K562 (cell line): ENCODE measurements around the gene AGO1. TPM values are rescaled to one million over a fixed set of nuclear protein-coding genes. Genes with fewer than 3 reads are reported as not detected.

Source experiments
- KLF13 ChIP-seq: fragments of 450-650 bp; IDR thresholded peaks from 2 replicates; pipeline ENCODE4 v1.6.1; 2016; ENCODE audit warnings: missing genetic modification characterization, low read depth, mild to moderate bottlenecking, missing compliant biosample characterization, moderate library complexity, borderline replicate concordance
- SRSF3 ChIP-seq: fragments of 200-400 bp; formaldehyde crosslinking; IDR thresholded peaks from 2 replicates; pipeline ENCODE4 v1.6.1; 2016; ENCODE audit warnings: mild to moderate bottlenecking, low read length, moderate library complexity; ENCODE audit not compliant: insufficient read depth
- ZNF589 ChIP-seq: fragments of 200-800 bp; sonication (Bioruptor generic); IDR thresholded peaks from 2 replicates; pipeline ENCODE4 v1.6.1; 2016; ENCODE audit warnings: low read depth, missing genetic modification characterization, missing compliant biosample characterization
- polyA plus RNA-seq, 8 experiments: library from polyadenylated mRNA; depleted of rRNA in 4 of 8; stranded (reverse) in 5 of 8; unstranded in 3 of 8; fragments of >200 nt; fragmentation: Nextera tagmentation in 2 of 8; fragmentation: Illumina TruSeq in 1 of 8; extraction: Ambion mirVana in 2 of 8; extraction: Trizol in 1 of 8; gene quantifications; 2 replicates each; pipeline versions ENCODE4 v1.2.1 to v1.2.3, GENCODE V29; 2011 to 2014; ENCODE audit warnings: inconsistent platforms in 1 of 8, missing spikeins in 1 of 8
- total RNA-seq, 7 experiments: library from RNA; depleted of rRNA in 6 of 7; stranded (reverse); fragments of >200 nt in 6 of 7; fragmentation: Illumina TruSeq in 2 of 7; extraction: Trizol in 2 of 7; gene quantifications; 2 replicates each; pipeline versions ENCODE4 v1.2.1 to v1.2.3, GENCODE V29; 2011 to 2021; ENCODE audit warnings: low replicate concordance in 1 of 7
- TF ChIP-seq, protein P1 (sequence below), 2 experiments: fragments of 450-650 bp; IDR thresholded peaks; 2 replicates each; pipeline ENCODE4 v1.6.1; 2016
- TF ChIP-seq, protein P2 (sequence below): fragments of 250-450 bp; sonication (Bioruptor Pico); IDR thresholded peaks from 2 replicates; pipeline ENCODE4 v1.4.0; 2020; ENCODE audit warnings: mild to moderate bottlenecking
- TF ChIP-seq, protein P3 (sequence below): fragments of 200-600 bp; sonication (generic); IDR thresholded peaks from one replicate; pipeline ENCODE4 v1.6.1; 2012; ENCODE audit warnings: mild to moderate bottlenecking, low read depth, low read length, inconsistent platforms
- TF ChIP-seq, protein P4 (sequence below): fragments of 450-650 bp; conservative IDR thresholded peaks from 2 replicates; pipeline ENCODE4 v1.6.1; 2016; ENCODE audit warnings: missing genetic modification characterization, low read depth, mild to moderate bottlenecking, control low read depth, missing compliant biosample characterization

Gene AGO1
- total and polyA plus RNA-seq, 9 of the 15 experiments (the other 6 are each of a cell fraction or from before 2014, with no cell fraction given) = 7.3 to 64.2 (median 26.0) TPM

DNA sequence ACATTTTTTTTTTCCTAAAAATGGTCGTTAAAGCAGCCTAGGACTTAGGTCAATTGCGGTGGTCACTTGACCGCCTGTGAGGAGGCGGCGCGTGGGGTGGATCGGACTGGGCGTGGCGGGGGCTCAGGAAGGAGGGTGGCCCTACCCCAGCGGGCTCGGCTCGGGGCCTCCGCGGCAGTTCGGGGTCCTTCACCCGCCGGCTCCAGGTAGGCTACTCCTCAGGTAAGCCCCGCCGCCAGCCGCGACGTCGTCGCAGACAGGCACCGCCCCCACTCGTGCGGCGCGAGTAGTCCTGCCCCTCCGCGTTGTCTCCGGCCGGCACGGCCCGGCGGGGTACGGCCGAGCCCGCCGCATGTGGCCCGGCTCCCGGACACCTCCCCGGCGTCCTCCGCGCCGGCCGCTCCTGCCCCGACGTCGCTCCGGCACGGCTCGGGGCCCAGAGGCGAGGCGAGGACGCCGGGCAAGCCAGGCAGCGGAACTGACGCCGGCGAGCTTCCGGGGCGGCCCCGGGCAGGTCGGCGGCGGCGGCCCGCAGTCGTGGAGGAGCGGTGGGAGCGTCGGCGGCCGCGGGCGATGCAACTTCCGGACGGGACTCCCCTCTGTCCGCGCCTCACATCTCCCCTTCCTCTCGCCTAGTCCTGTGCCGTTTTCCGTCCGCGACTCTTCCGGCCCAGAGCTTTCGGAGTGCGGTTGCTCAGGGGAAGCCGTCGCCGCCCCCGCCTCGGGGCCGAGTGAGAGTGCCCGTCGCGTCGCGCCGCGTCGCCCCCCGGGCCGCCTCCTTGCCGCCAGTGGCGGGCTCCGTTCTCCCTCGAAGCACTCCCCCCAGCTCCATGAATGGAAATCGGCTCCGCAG lies 47.8 kb downstream of the AGO1 start, which contains the start of gene AGO3 (continued):
- TF ChIP-seq, protein P1, sequence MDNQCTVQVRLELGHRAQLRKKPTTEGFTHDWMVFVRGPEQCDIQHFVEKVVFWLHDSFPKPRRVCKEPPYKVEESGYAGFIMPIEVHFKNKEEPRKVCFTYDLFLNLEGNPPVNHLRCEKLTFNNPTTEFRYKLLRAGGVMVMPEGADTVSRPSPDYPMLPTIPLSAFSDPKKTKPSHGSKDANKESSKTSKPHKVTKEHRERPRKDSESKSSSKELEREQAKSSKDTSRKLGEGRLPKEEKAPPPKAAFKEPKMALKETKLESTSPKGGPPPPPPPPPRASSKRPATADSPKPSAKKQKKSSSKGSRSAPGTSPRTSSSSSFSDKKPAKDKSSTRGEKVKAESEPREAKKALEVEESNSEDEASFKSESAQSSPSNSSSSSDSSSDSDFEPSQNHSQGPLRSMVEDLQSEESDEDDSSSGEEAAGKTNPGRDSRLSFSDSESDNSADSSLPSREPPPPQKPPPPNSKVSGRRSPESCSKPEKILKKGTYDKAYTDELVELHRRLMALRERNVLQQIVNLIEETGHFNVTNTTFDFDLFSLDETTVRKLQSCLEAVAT (IDR thresholded peaks at IDR 0.05) = 0 out of 4 replicates have a peak, but pooled peaks of 1 of the 2 experiments have one; percentile 0
- TF ChIP-seq ZNF589 = peak; percentile 79; the same call in 1 of the 2 replicates
- peak; percentile 28; the same call in 1 of the 2 replicates for TF ChIP-seq KLF13 (tag)
- TF ChIP-seq, protein P2, sequence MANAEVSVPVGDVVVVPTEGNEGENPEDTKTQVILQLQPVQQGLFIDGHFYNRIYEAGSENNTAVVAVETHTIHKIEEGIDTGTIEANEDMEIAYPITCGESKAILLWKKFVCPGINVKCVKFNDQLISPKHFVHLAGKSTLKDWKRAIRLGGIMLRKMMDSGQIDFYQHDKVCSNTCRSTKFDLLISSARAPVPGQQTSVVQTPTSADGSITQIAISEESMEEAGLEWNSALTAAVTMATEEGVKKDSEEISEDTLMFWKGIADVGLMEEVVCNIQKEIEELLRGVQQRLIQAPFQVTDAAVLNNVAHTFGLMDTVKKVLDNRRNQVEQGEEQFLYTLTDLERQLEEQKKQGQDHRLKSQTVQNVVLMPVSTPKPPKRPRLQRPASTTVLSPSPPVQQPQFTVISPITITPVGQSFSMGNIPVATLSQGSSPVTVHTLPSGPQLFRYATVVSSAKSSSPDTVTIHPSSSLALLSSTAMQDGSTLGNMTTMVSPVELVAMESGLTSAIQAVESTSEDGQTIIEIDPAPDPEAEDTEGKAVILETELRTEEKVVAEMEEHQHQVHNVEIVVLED (CRISPR knock-in tag) = peak; percentile 73
- TF ChIP-seq, protein P3, sequence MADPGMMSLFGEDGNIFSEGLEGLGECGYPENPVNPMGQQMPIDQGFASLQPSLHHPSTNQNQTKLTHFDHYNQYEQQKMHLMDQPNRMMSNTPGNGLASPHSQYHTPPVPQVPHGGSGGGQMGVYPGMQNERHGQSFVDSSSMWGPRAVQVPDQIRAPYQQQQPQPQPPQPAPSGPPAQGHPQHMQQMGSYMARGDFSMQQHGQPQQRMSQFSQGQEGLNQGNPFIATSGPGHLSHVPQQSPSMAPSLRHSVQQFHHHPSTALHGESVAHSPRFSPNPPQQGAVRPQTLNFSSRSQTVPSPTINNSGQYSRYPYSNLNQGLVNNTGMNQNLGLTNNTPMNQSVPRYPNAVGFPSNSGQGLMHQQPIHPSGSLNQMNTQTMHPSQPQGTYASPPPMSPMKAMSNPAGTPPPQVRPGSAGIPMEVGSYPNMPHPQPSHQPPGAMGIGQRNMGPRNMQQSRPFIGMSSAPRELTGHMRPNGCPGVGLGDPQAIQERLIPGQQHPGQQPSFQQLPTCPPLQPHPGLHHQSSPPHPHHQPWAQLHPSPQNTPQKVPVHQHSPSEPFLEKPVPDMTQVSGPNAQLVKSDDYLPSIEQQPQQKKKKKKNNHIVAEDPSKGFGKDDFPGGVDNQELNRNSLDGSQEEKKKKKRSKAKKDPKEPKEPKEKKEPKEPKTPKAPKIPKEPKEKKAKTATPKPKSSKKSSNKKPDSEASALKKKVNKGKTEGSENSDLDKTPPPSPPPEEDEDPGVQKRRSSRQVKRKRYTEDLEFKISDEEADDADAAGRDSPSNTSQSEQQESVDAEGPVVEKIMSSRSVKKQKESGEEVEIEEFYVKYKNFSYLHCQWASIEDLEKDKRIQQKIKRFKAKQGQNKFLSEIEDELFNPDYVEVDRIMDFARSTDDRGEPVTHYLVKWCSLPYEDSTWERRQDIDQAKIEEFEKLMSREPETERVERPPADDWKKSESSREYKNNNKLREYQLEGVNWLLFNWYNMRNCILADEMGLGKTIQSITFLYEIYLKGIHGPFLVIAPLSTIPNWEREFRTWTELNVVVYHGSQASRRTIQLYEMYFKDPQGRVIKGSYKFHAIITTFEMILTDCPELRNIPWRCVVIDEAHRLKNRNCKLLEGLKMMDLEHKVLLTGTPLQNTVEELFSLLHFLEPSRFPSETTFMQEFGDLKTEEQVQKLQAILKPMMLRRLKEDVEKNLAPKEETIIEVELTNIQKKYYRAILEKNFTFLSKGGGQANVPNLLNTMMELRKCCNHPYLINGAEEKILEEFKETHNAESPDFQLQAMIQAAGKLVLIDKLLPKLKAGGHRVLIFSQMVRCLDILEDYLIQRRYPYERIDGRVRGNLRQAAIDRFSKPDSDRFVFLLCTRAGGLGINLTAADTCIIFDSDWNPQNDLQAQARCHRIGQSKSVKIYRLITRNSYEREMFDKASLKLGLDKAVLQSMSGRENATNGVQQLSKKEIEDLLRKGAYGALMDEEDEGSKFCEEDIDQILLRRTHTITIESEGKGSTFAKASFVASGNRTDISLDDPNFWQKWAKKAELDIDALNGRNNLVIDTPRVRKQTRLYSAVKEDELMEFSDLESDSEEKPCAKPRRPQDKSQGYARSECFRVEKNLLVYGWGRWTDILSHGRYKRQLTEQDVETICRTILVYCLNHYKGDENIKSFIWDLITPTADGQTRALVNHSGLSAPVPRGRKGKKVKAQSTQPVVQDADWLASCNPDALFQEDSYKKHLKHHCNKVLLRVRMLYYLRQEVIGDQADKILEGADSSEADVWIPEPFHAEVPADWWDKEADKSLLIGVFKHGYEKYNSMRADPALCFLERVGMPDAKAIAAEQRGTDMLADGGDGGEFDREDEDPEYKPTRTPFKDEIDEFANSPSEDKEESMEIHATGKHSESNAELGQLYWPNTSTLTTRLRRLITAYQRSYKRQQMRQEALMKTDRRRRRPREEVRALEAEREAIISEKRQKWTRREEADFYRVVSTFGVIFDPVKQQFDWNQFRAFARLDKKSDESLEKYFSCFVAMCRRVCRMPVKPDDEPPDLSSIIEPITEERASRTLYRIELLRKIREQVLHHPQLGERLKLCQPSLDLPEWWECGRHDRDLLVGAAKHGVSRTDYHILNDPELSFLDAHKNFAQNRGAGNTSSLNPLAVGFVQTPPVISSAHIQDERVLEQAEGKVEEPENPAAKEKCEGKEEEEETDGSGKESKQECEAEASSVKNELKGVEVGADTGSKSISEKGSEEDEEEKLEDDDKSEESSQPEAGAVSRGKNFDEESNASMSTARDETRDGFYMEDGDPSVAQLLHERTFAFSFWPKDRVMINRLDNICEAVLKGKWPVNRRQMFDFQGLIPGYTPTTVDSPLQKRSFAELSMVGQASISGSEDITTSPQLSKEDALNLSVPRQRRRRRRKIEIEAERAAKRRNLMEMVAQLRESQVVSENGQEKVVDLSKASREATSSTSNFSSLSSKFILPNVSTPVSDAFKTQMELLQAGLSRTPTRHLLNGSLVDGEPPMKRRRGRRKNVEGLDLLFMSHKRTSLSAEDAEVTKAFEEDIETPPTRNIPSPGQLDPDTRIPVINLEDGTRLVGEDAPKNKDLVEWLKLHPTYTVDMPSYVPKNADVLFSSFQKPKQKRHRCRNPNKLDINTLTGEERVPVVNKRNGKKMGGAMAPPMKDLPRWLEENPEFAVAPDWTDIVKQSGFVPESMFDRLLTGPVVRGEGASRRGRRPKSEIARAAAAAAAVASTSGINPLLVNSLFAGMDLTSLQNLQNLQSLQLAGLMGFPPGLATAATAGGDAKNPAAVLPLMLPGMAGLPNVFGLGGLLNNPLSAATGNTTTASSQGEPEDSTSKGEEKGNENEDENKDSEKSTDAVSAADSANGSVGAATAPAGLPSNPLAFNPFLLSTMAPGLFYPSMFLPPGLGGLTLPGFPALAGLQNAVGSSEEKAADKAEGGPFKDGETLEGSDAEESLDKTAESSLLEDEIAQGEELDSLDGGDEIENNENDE = peak; percentile 30
- peak; percentile 78; the same call in 1 of the 2 replicates for TF ChIP-seq SRSF3
- TF ChIP-seq, protein P4, sequence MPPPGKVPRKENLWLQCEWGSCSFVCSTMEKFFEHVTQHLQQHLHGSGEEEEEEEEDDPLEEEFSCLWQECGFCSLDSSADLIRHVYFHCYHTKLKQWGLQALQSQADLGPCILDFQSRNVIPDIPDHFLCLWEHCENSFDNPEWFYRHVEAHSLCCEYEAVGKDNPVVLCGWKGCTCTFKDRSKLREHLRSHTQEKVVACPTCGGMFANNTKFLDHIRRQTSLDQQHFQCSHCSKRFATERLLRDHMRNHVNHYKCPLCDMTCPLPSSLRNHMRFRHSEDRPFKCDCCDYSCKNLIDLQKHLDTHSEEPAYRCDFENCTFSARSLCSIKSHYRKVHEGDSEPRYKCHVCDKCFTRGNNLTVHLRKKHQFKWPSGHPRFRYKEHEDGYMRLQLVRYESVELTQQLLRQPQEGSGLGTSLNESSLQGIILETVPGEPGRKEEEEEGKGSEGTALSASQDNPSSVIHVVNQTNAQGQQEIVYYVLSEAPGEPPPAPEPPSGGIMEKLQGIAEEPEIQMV (tag) = no peak
